HepG2 (cell line): Measurements from ENCODE around the gene DNAJC15. TPM values are rescaled to one million over a fixed set of nuclear protein-coding genes. Genes with fewer than 3 reads are reported as not detected.

Source experiments
- ATAC-seq: fragments of 200-7000 bp; cut with Tn5 transposase; 3 replicates; pipeline ENCODE4 v1.9.1; 2020; ENCODE audit warnings: mild to moderate bottlenecking, moderate library complexity
- BruUV-seq: library from RNA; stranded (reverse); fragments of 400-500 nt; replicated peaks from 2 replicates; lab custom pipeline; 2021; lab: Mats Ljungman, UMichigan
- CTCF ChIA-PET: fragments of 300-600 bp; formaldehyde crosslinking; extraction: SDS; loops from one replicate; lab custom pipeline; 2021; ENCODE audit warnings: low total read pairs, inconsistent platforms, low intra/inter-chr PET ratio; lab: Yijun Ruan, JAX
- POLR2A ChIA-PET: fragments of 350-600 bp; sonication (Branson Sonifier 250); formaldehyde crosslinking; loops from one replicate; lab custom pipeline; 2020; ENCODE audit warnings: antibody characterized with exemption, inconsistent platforms; lab: Yijun Ruan, JAX
- DNase-seq: peaks from one replicate; pipeline ENCODE4 v3.0.0-alpha.2; 2015; ENCODE audit warnings: low spot score
- FAIRE-seq: peaks from 3 replicates; lab custom pipeline; 2011; peaks lifted over from hg19 to GRCh38; lab: Jason Lieb, UNC
- H2AFZ ChIP-seq: one replicate; pipeline ENCODE4 v1.6.1; 2011; ENCODE audit warnings: low read length, inconsistent platforms
- H3K27ac ChIP-seq: fragments of 300-600 bp; 3 replicates; pipeline ENCODE4 v1.8.0; 2011; ENCODE audit warnings: mixed run types, mild to moderate bottlenecking, mixed read lengths, low read length, inconsistent platforms; ENCODE audit not compliant: insufficient read depth; ENCODE audit errors: extremely low read length
- H3K27me3 ChIP-seq, 2 experiments: fragments of 200-600 bp in 1 of 2; 2 replicates in 1 of 2; 3 replicates in 1 of 2; pipeline versions ENCODE4 v1.6.0 to v1.8.0; 2011; ENCODE audit warnings: low read length in 2 of 2, mild to moderate bottlenecking in 2 of 2, moderate library complexity in 2 of 2, inconsistent platforms in 1 of 2; ENCODE audit not compliant: insufficient read depth in 2 of 2, control insufficient read depth in 1 of 2
- H3K36me3 ChIP-seq, 2 experiments: fragments of 200-600 bp in 1 of 2; replicated peaks in 1 of 2; 2 replicates in 1 of 2; 3 replicates in 1 of 2; pipeline versions ENCODE4 v1.5.1 to v1.8.0; 2011; ENCODE audit warnings: low read length in 2 of 2, inconsistent platforms in 1 of 2; ENCODE audit not compliant: insufficient read depth in 2 of 2, control insufficient read depth in 1 of 2
- H3K4me1 ChIP-seq: 2 replicates; pipeline ENCODE4 v1.5.1; 2012; ENCODE audit warnings: low read length, inconsistent platforms; ENCODE audit not compliant: insufficient read depth
- H3K4me2 ChIP-seq: 2 replicates; pipeline ENCODE4 v1.6.0; 2011; ENCODE audit warnings: low read depth, low read length, inconsistent platforms
- H3K4me3 ChIP-seq, 3 experiments: fragments of 200-600 bp in 1 of 3; sonication (generic), shearing (Covaris generic) in 1 of 3; replicated peaks in 1 of 3; 2 replicates each; pipeline ENCODE4 v1.5.1; 2011 to 2016; ENCODE audit warnings: low read length in 3 of 3, inconsistent platforms in 2 of 3, low read depth in 2 of 3, mild to moderate bottlenecking in 2 of 3, control low read depth in 1 of 3, mixed read lengths in 1 of 3; ENCODE audit not compliant: insufficient read depth in 1 of 3
- H3K79me2 ChIP-seq: one replicate; pipeline ENCODE4 v1.6.1; 2011; ENCODE audit warnings: low read length, inconsistent platforms; ENCODE audit not compliant: insufficient read depth
- H3K9ac ChIP-seq: 2 replicates; pipeline ENCODE4 v1.6.0; 2011; ENCODE audit warnings: mild to moderate bottlenecking, low read depth, low read length, inconsistent platforms; ENCODE audit not compliant: insufficient read depth
- H3K9me3 ChIP-seq: 2 replicates; pipeline ENCODE4 v1.5.1; 2012; ENCODE audit warnings: mild to moderate bottlenecking, low read length
- H4K20me1 ChIP-seq: 2 replicates; pipeline ENCODE4 v1.6.0; 2011; ENCODE audit warnings: inconsistent platforms, mild to moderate bottlenecking, low read length, moderate library complexity; ENCODE audit not compliant: insufficient read depth
- ARID4A ChIP-seq: sonication (generic); formaldehyde crosslinking; IDR thresholded peaks from 2 replicates; pipeline ENCODE4 v1.5.0; 2020; ENCODE audit warnings: mild to moderate bottlenecking, missing genetic modification reagents, borderline replicate concordance
- EHMT2 ChIP-seq: fragments of 200-600 bp; sonication (generic); IDR thresholded peaks from 2 replicates; pipeline ENCODE4 v1.7.0; 2017; ENCODE audit warnings: antibody characterized with exemption, low read depth, low read length, borderline replicate concordance
- FIP1L1 ChIP-seq: fragments of 200-400 bp; formaldehyde crosslinking; IDR thresholded peaks from 2 replicates; pipeline ENCODE4 v1.6.1; 2018; ENCODE audit warnings: low read depth, mild to moderate bottlenecking, low read length, moderate library complexity, borderline replicate concordance; ENCODE audit not compliant: insufficient read depth
- ZNF549 ChIP-seq: sonication (generic); formaldehyde crosslinking; IDR thresholded peaks from 2 replicates; pipeline ENCODE4 v1.5.0; 2020; ENCODE audit warnings: missing genetic modification reagents
- WGBS: methylation state at CpG from one replicate; pipeline ENCODE4 v1.1.6; 2017; ENCODE audit warnings: low lambda C conversion rate; 5-methylcytosine and 5-hydroxymethylcytosine counted together
- in situ Hi-C: cut with HindIII; loops from 2 replicates; pipeline ENCODE4 v1.10.0; 2017; ENCODE audit warnings: low pct_unique_long_range_greater_than_20kb; ENCODE audit not compliant: extremely low pct_ligation_motif_present
- intact Hi-C: fragments of 100-400 bp; cut with micrococcal nuclease; formaldehyde crosslinking; loops from one replicate; pipeline ENCODE4 v1.10.0; 2022; ENCODE audit not compliant: unreplicated experiment
- polyA plus RNA-seq, 8 experiments: library from polyadenylated mRNA; depleted of rRNA in 3 of 8; stranded (reverse) in 7 of 8; unstranded in 1 of 8; fragments of >200 nt; fragmentation: Illumina TruSeq in 4 of 8; extraction: Trizol in 4 of 8; gene quantifications; 2 replicates each; pipeline versions ENCODE4 v1.2.1 to v1.2.3, GENCODE V29; 2011 to 2016; ENCODE audit warnings: low read depth in 4 of 8, missing spikeins in 1 of 8, mixed read lengths in 1 of 8; ENCODE audit not compliant: insufficient read depth in 1 of 8
- total RNA-seq, 5 experiments: library from RNA; depleted of rRNA; stranded (reverse); fragments of >200 nt; fragmentation: Illumina TruSeq; extraction: Trizol; gene quantifications; 2 replicates each; pipeline ENCODE4 v1.2.3, GENCODE V29; 2016; ENCODE audit warnings: low read depth in 1 of 5

Gene DNAJC15
- total and polyA plus RNA-seq, 2 of the 13 experiments (the other 11 are each of a cell fraction or from before 2014, with no cell fraction given): 23.0 to 31.9 TPM

GRCh38 chr13:43088093-43088511, 64.7 kb downstream of the DNAJC15 start:
- FAIRE-seq: no peak
- intact Hi-C loops: no loop called here
- H3K79me2 ChIP-seq: no peaks in the 10 kb centered on the region

GRCh38 chr13:43089912-43090498, 66.6 kb downstream of the DNAJC15 start:
- Histone ChIP-seq H3K79me2 (no peaks in the 10 kb centered on the region), H3K9ac (no peak overlapping the region), H3K27ac (no peak overlapping the region), H3K4me1 (no peaks in the 10 kb centered on the region), H4K20me1 (no peaks in the 10 kb centered on the region), H3K4me2 (no peak overlapping the region), H3K4me3 (no peak overlapping the region), H3K27me3 (no peaks in the 10 kb centered on the region), H3K9me3 (no peaks in the 10 kb centered on the region), H2AFZ (no peak overlapping the region), H3K36me3 (peaks cover 4% of the 10 kb centered on the region in 2 experiments; a peak in 2 of 5 replicates)
- ChIA-PET CTCF (no interaction called here), POLR2A (no interaction called here)
- no TSS peak for BruUV-seq
- 0 out of 2 replicates have a peak, but pooled peaks have one; percentile 61 for TF ChIP-seq ZNF549 (CRISPR knock-in tag)
- no peak for TF ChIP-seq ARID4A (CRISPR knock-in tag)
- no peak for FAIRE-seq
- no peak for DNase-seq
- intact Hi-C loops (no loop called here), in situ Hi-C loops (no loop called here)
- no peak for ATAC-seq
- 96% methylated on average over 1 of the region's 1 CpG for WGBS

More at GRCh38 chr13:43088093-43088511, 64.7 kb downstream of the DNAJC15 start:
- no peak overlapping the region for H2AFZ ChIP-seq
- no peaks in the 10 kb centered on the region for H3K27me3 ChIP-seq
- ChIA-PET POLR2A (no interaction called here), CTCF (no interaction called here)
- no TSS peak for BruUV-seq
- H3K4me1 ChIP-seq: no peaks in the 10 kb centered on the region
- H3K9ac ChIP-seq: no peak overlapping the region
- H3K36me3 ChIP-seq: peaks cover 4% of the 10 kb centered on the region in 2 experiments; a peak in 2 of 5 replicates
- in situ Hi-C loops: no loop called here
- TF ChIP-seq EHMT2: no peak
- TF ChIP-seq FIP1L1: no peak
- H3K4me2 ChIP-seq: no peak overlapping the region
- no peak overlapping the region for H3K27ac ChIP-seq
- no peak overlapping the region for H3K4me3 ChIP-seq
- ATAC-seq: no peak
- H4K20me1 ChIP-seq: no peaks in the 10 kb centered on the region
- 100% methylated on average over 4 of the region's 4 CpGs for WGBS
- no peaks in the 10 kb centered on the region for H3K9me3 ChIP-seq
- DNase-seq: no peak
